Ascending aorta (tissue), 2 donors: ENCODE measurements around the gene FAM78A. TPM values are rescaled to one million over a fixed set of nuclear protein-coding genes. Genes with fewer than 3 reads are reported as not detected.

ENCODE experiments used
- DNase-seq, 2 donors: peaks; one replicate each; pipeline ENCODE4 v3.0.0-alpha.2; 2019; ENCODE audit warnings: low spot score in 2 of 2
- H3K27ac ChIP-seq, 2 donors: fragments of 200-600 bp; sonication (generic); one replicate each; pipeline ENCODE4 v1.5.1; 2016 to 2017; ENCODE audit warnings: mild to moderate bottlenecking in 1 of 2
- H3K27me3 ChIP-seq: fragments of 200-600 bp; sonication (generic); one replicate; pipeline ENCODE4 v1.5.1; 2017
- H3K36me3 ChIP-seq, 2 donors: fragments of 200-600 bp; sonication (generic); one replicate each; pipeline ENCODE4 v1.5.1; 2016
- H3K4me1 ChIP-seq, 2 donors: fragments of 200-600 bp; sonication (generic); one replicate each; pipeline ENCODE4 v1.5.1; 2016 to 2017; ENCODE audit warnings: mild to moderate bottlenecking in 1 of 2
- H3K4me3 ChIP-seq, 2 donors: fragments of 200-600 bp; sonication (generic); one replicate each; pipeline ENCODE4 v1.5.1; 2016 to 2017; ENCODE audit warnings: mild to moderate bottlenecking in 1 of 2
- H3K9me3 ChIP-seq, 2 donors: fragments of 200-600 bp; sonication (generic); one replicate each; pipeline ENCODE4 v1.5.1; 2016
- intact Hi-C: fragments of 100-400 bp; cut with DNase I; formaldehyde crosslinking; loops from one replicate; pipeline ENCODE4 v1.15.1; 2023
- total RNA-seq: library from RNA; depleted of rRNA; stranded (reverse); fragments of >200 nt; gene quantifications from one replicate; pipeline ENCODE4 v1.1.0, GENCODE V29; 2016
- TF ChIP-seq, protein P1 (sequence below), 3 experiments: fragments of 200-600 bp in 2 of 3; fragments of 450-650 bp in 1 of 3; sonication (generic) in 2 of 3; IDR thresholded peaks; one replicate each; pipeline ENCODE4 v1.5.1; 2016 to 2019; ENCODE audit warnings: antibody characterized with exemption in 3 of 3, mild to moderate bottlenecking in 1 of 3, moderate library complexity in 1 of 3

Gene FAM78A
- total RNA-seq, 1 donor from 2014 or later = 6.2 TPM

DNA sequence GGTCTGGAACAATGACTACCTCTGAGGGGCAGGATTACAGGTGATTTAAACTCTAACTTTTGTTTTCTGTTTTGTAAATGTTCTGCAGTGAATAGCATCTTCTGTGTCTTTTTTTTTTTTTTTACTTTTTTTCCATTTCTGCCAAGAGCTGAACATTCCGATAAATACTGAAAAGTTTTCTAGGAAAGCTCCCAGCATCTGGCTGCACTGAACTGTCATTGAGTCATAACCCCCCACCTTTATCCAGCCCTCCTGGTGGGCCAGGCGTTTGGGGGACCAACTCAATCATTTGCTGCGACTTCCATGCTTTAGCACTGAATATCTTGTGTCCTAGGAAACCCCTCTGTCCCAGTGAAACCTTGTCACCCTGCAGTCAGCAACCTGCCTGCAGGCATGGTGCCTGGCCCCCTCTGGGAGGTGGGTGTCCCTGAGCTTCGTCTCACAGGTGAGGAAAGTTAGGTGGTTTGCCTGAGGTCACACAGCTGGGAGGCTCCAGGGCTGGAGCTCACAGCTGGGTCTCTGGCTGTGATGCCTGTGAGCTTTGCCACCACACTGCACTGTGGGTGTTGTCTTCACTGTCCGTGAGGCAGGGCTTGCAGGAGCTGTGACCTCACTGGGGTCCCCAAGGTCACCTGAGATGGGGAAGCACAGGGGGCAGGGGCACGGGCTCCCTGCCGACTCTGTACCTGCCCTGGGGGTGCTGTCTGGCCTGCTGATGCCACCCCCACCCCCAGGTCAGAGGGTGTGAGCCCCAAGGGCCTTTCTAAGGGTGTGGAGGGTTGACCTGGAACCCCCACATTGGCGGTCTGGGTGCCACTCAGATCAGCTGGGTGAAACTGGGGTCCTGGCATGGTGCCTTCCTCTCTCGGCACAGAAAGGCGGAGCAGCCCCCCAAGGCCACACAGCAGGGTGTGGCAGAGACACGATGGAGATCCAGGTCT, 27.3 kb upstream of the FAM78A start:
- H3K4me3 ChIP-seq = no peak overlapping the region
- intact Hi-C loops = no loop called here
- H3K9me3 ChIP-seq = no peaks in the 10 kb centered on the region
- H3K36me3 ChIP-seq = peaks cover 0 to 11% of the 10 kb centered on the region in 2 donors
- H3K27me3 ChIP-seq = no peaks in the 10 kb centered on the region
- no peak for DNase-seq
- H3K27ac ChIP-seq = no peak overlapping the region
- TF ChIP-seq, protein P1, sequence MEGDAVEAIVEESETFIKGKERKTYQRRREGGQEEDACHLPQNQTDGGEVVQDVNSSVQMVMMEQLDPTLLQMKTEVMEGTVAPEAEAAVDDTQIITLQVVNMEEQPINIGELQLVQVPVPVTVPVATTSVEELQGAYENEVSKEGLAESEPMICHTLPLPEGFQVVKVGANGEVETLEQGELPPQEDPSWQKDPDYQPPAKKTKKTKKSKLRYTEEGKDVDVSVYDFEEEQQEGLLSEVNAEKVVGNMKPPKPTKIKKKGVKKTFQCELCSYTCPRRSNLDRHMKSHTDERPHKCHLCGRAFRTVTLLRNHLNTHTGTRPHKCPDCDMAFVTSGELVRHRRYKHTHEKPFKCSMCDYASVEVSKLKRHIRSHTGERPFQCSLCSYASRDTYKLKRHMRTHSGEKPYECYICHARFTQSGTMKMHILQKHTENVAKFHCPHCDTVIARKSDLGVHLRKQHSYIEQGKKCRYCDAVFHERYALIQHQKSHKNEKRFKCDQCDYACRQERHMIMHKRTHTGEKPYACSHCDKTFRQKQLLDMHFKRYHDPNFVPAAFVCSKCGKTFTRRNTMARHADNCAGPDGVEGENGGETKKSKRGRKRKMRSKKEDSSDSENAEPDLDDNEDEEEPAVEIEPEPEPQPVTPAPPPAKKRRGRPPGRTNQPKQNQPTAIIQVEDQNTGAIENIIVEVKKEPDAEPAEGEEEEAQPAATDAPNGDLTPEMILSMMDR (IDR thresholded peaks at IDR 0.05) = no peak
- H3K4me1 ChIP-seq = no peaks in the 10 kb centered on the region

GRCh38 chr9:131302244-131303075, 26.1 kb upstream of the FAM78A start:
- H3K27me3 ChIP-seq = no peaks in the 10 kb centered on the region
- no peaks in the 10 kb centered on the region for H3K4me1 ChIP-seq
- H3K4me3 ChIP-seq = no peak overlapping the region
- H3K36me3 ChIP-seq = peaks cover 0 to 5% of the 10 kb centered on the region in 2 donors
- DNase-seq = no peak
- TF ChIP-seq, protein P1 (IDR thresholded peaks at IDR 0.05) = no peak
- no peak overlapping the region for H3K27ac ChIP-seq
- no peaks in the 10 kb centered on the region for H3K9me3 ChIP-seq
- intact Hi-C loops = no loop called here

DNA sequence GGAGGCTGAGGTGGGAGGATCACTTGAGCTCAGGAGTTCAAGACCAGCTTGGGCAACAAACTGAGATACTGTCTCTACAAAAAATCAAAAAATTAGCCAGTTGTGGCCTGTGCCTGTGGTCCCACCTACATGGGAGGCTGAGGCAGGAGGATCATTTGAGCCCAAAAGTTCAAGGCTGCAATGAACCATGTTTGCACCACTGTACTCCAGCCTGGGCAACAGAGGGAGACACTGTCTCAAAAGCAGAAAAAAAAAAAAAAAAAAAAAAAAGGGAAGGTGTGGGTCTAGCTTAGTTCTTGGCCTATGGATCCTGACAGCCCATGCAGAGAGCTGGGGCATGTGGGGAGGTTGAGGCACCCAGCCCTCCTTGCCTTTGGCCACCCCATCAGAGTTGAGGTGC, 24.1 kb upstream of the FAM78A start:
- no peak for DNase-seq
- Histone ChIP-seq H3K4me3 (no peak overlapping the region), H3K27me3 (no peaks in the 10 kb centered on the region), H3K9me3 (no peaks in the 10 kb centered on the region), H3K4me1 (no peaks in the 10 kb centered on the region), H3K36me3 (peaks cover 0 to 10% of the 10 kb centered on the region in 2 donors), H3K27ac (no peak overlapping the region)
- TF ChIP-seq, protein P1 (IDR thresholded peaks at IDR 0.05) = no peak
- intact Hi-C loops = no loop called here

- no peak overlapping the region for H3K27ac ChIP-seq
- TF ChIP-seq, protein P1 (IDR thresholded peaks at IDR 0.05) = no peak
- no peaks in the 10 kb centered on the region for H3K27me3 ChIP-seq
- intact Hi-C loops = no loop called here
- DNase-seq = no peak
- H3K36me3 ChIP-seq = peaks cover 0 to 8% of the 10 kb centered on the region in 2 donors
- H3K9me3 ChIP-seq = no peaks in the 10 kb centered on the region
- no peaks in the 10 kb centered on the region for H3K4me1 ChIP-seq
- no peak overlapping the region for H3K4me3 ChIP-seq
Measured at GRCh38 chr9:131299961-131300347, 23.6 kb upstream of the FAM78A start.

DNA sequence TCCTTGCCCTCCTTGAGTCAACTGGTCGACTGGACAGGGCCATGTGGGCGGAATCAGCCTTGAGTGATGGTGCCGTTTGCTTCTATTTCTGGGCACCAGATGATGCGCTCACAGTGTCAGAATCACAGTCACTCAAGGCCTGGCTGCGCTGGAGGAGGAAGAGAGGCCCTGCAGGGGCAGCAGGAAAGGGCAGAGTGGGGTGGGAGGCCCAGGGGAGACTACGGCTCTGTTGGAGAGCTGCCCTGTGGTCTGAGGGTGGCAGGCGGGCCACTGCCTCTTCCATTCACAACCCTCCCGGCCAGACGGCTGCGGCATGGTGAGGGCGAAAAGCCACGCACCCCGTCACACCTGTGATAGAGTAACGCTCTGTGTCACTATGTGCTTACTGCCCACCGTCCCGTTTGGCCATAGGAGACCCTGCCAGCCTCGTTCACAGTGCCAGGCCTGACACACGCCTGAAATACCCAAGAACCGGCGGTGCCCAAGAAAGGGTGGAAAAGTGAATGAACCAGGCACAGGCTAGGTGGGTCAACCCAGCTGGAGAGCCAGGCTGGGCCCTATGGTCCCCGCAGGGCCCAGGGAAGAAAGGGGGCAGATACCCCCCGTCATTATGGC, 23.1 kb upstream of the FAM78A start:
- Histone ChIP-seq H3K4me1 (no peaks in the 10 kb centered on the region), H3K36me3 (peaks cover 0 to 5% of the 10 kb centered on the region in 2 donors), H3K27me3 (no peaks in the 10 kb centered on the region), H3K9me3 (no peaks in the 10 kb centered on the region), H3K27ac (no peak overlapping the region), H3K4me3 (no peak overlapping the region)
- intact Hi-C loops = no loop called here
- DNase-seq = no peak
- TF ChIP-seq, protein P1 (IDR thresholded peaks at IDR 0.05) = no peak
